GM12801 (cell line): ENCODE results near the gene DAZAP2.

Source experiments
- CTCF ChIP-seq: IDR thresholded peaks from one replicate; pipeline ENCODE4 v1.5.1; 2011; ENCODE audit warnings: control low read depth; ENCODE audit not compliant: insufficient read length; ENCODE audit errors: extremely low read depth

DAZAP2 gene

GRCh38 chr12:51244269-51244668 lies 5.6 kb downstream of the DAZAP2 start:
- TF ChIP-seq CTCF, result no peak

- no peak for TF ChIP-seq CTCF
These were observed 7.0 kb downstream of the DAZAP2 start for GRCh38 chr12:51245476-51246253.

- TF ChIP-seq CTCF, result no peak
These were observed 7.7 kb downstream of the DAZAP2 start for GRCh38 chr12:51246254-51246853.

GRCh38 chr12:51247523-51248206 lies 9.0 kb downstream of the DAZAP2 start:
- TF ChIP-seq CTCF, result no peak

- TF ChIP-seq CTCF, result no peak
These were observed 14.7 kb downstream of the DAZAP2 start for GRCh38 chr12:51253276-51253675.

GRCh38 chr12:51254536-51254935 lies 15.9 kb downstream of the DAZAP2 start:
- TF ChIP-seq CTCF, result no peak

GRCh38 chr12:51262758-51263177 lies 24.1 kb downstream of the DAZAP2 start:
- no peak for TF ChIP-seq CTCF
